Ureter (tissue), 1 donor: Measurements from ENCODE around the gene TPX2. TPM values are rescaled to one million over a fixed set of nuclear protein-coding genes. Genes with fewer than 3 reads are reported as not detected.

Experiments used
- DNase-seq: peaks from one replicate; pipeline ENCODE4 v3.0.0-alpha.2; 2020; ENCODE audit warnings: low spot score
- total RNA-seq: library from RNA; stranded (reverse); gene quantifications from one replicate; pipeline ENCODE4 v1.2.4, GENCODE V29; 2023
- donor health status: DM: yes; HTN: yes; CAD: no.

Gene TPX2
- total RNA-seq, 1 donor from 2014 or later, result 0.81 TPM

- no peak for DNase-seq
These were observed 109.3 kb downstream of the TPX2 start for GRCh38 chr20:31848088-31848999.

GRCh38 chr20:31849306-31849930 lies 110.3 kb downstream of the TPX2 start:
- DNase-seq, result peak; percentile 69

Other genes starting within 250 kb of the TPX2 start
- 176 TPM for gene HM13, start 224.8 kb upstream of the TPX2 start, total RNA-seq
- gene ID1, start 134.0 kb upstream of the TPX2 start, total RNA-seq, result 367 TPM
- 4.0 TPM for gene COX4I2, start 101.4 kb upstream of the TPX2 start, total RNA-seq
- gene BCL2L1, start 16.4 kb upstream of the TPX2 start, total RNA-seq, result 91.4 TPM
- not detected for gene MYLK2, start 80.1 kb downstream of the TPX2 start, total RNA-seq
- gene FOXS1, start 106.3 kb downstream of the TPX2 start, total RNA-seq, result not detected
- 4.7 TPM for gene DUSP15, start 131.2 kb downstream of the TPX2 start, total RNA-seq
- 0.86 TPM for gene TTLL9, start 131.3 kb downstream of the TPX2 start, total RNA-seq
- 12.1 TPM for gene PDRG1, start 212.8 kb downstream of the TPX2 start, total RNA-seq
- 0.05 TPM for gene XKR7, start 228.9 kb downstream of the TPX2 start, total RNA-seq